Head of caudate nucleus (tissue), 42 donors: ENCODE data around the gene WDR86.

Experiments
- DNase-seq, 42 donors: peaks; one replicate each; pipeline versions ENCODE4 v3.0.0 to v3.0.0-alpha.2; 2020 to 2021; ENCODE audit warnings: mixed read lengths in 7 of 42
- intact Hi-C: fragments of 100-400 bp; cut with DNase I; formaldehyde crosslinking; loops from one replicate; pipeline ENCODE4 v1.15.0; 2022

WDR86 gene

GRCh38 chr7:151398446-151399304 is 11.2 kb downstream of the WDR86 start:
- DNase-seq = no peak
- intact Hi-C loops = no loop called here

GRCh38 chr7:151397026-151397425 is 12.8 kb downstream of the WDR86 start:
- intact Hi-C loops = no loop called here
- DNase-seq = no peak

GRCh38 chr7:151396328-151396970 is 13.4 kb downstream of the WDR86 start:
- no peak for DNase-seq
- intact Hi-C loops = no loop called here

- DNase-seq = no peak
- intact Hi-C loops = no loop called here
Measured at GRCh38 chr7:151395036-151395367, 14.8 kb downstream of the WDR86 start.

- intact Hi-C loops = no loop called here
- no peak for DNase-seq
Measured at GRCh38 chr7:151394076-151395035, 15.5 kb downstream of the WDR86 start.

GRCh38 chr7:151393031-151393977 is 16.5 kb downstream of the WDR86 start:
- DNase-seq = no peak
- intact Hi-C loops = no loop called here

GRCh38 chr7:151392426-151392825 is 17.4 kb downstream of the WDR86 start:
- no peak for DNase-seq
- intact Hi-C loops = no loop called here

- no peak for DNase-seq
- intact Hi-C loops = no loop called here
Measured at GRCh38 chr7:151392002-151392401, 17.8 kb downstream of the WDR86 start.

- DNase-seq = no peak
- intact Hi-C loops = no loop called here
Measured at GRCh38 chr7:151391358-151391730, 18.5 kb downstream of the WDR86 start.

- intact Hi-C loops = no loop called here
- DNase-seq = no peak
Measured at GRCh38 chr7:151390598-151391357, 19.1 kb downstream of the WDR86 start.

GRCh38 chr7:151389768-151390597 is 19.9 kb downstream of the WDR86 start:
- DNase-seq = no peak
- intact Hi-C loops = no loop called here

- intact Hi-C loops = no loop called here
- DNase-seq = no peak
Measured at GRCh38 chr7:151389096-151389767, 20.6 kb downstream of the WDR86 start.

- no peak for DNase-seq
- intact Hi-C loops = no loop called here
Measured at GRCh38 chr7:151388430-151388829, 21.4 kb downstream of the WDR86 start.

- intact Hi-C loops = no loop called here
Measured at GRCh38 chr7:151388007-151388297, 21.9 kb downstream of the WDR86 start.

GRCh38 chr7:151387161-151388006 is 22.5 kb downstream of the WDR86 start:
- DNase-seq = no peak

More at GRCh38 chr7:151388007-151388297, 21.9 kb downstream of the WDR86 start:
- no peak for DNase-seq

More at GRCh38 chr7:151387161-151388006, 22.5 kb downstream of the WDR86 start:
- intact Hi-C loops = no loop called here
